GM23338 (cell line): ENCODE measurements around the gene SORCS2. TPM values are rescaled to one million over a fixed set of nuclear protein-coding genes. Genes with fewer than 3 reads are reported as not detected.

Experiments used
- ATAC-seq: fragments of 200-7000 bp; cut with Tn5 transposase; 3 replicates; pipeline ENCODE4 v1.9.1; 2020
- DNase-seq: peaks from one replicate; pipeline ENCODE4 v3.0.0-alpha.2; 2015; ENCODE audit warnings: low spot score
- H2AFZ ChIP-seq: fragments of 200-600 bp; sonication (generic); 2 replicates; pipeline ENCODE4 v1.8.0; 2016; ENCODE audit warnings: antibody characterized with exemption, mild to moderate bottlenecking, moderate library complexity
- H3F3A ChIP-seq: fragments of 200-600 bp; sonication (generic); replicated peaks from 2 replicates; pipeline ENCODE4 v1.8.0; 2017; ENCODE audit warnings: antibody characterized with exemption, mixed run types, low read depth
- H3K27ac ChIP-seq: fragments of 200-600 bp; sonication (generic); 2 replicates; pipeline ENCODE4 v1.6.1; 2016; ENCODE audit warnings: low read depth
- H3K27me3 ChIP-seq: fragments of 200-600 bp; sonication (generic); 2 replicates; pipeline ENCODE4 v1.8.0; 2016; ENCODE audit warnings: mild to moderate bottlenecking, mixed run types, moderate library complexity; ENCODE audit not compliant: insufficient read depth
- H3K36me3 ChIP-seq: fragments of 200-600 bp; sonication (generic); 2 replicates; pipeline ENCODE4 v1.8.0; 2016; ENCODE audit warnings: mild to moderate bottlenecking; ENCODE audit not compliant: insufficient read depth
- H3K4me1 ChIP-seq: fragments of 200-600 bp; sonication (generic); 2 replicates; pipeline ENCODE4 v1.8.0; 2016; ENCODE audit warnings: mild to moderate bottlenecking, moderate library complexity; ENCODE audit not compliant: insufficient read depth
- H3K4me2 ChIP-seq: fragments of 200-600 bp; sonication (generic); 2 replicates; pipeline ENCODE4 v1.7.1; 2017; ENCODE audit warnings: mixed run types
- H3K4me3 ChIP-seq: fragments of 200-600 bp; sonication (generic); 2 replicates; pipeline ENCODE4 v1.6.1; 2016; ENCODE audit warnings: mixed run types
- H3K79me2 ChIP-seq: fragments of 200-600 bp; sonication (generic); replicated peaks from 2 replicates; pipeline ENCODE4 v1.8.0; 2017; ENCODE audit warnings: mild to moderate bottlenecking; ENCODE audit not compliant: insufficient read depth
- H3K9me2 ChIP-seq: fragments of 200-600 bp; sonication (generic); 2 replicates; pipeline ENCODE4 v1.8.0; 2017; ENCODE audit not compliant: insufficient read depth
- H4K20me1 ChIP-seq: fragments of 200-600 bp; sonication (generic); replicated peaks from 2 replicates; pipeline ENCODE4 v1.8.0; 2017; ENCODE audit warnings: mild to moderate bottlenecking; ENCODE audit not compliant: insufficient read depth
- H3K27ac Mint-ChIP-seq: 2 replicates; pipeline ENCODE4 v1.8.0; 2020; ENCODE audit warnings: inconsistent platforms, mild to moderate bottlenecking, moderate library complexity, mixed read lengths
- H3K27me3 Mint-ChIP-seq: 3 replicates; pipeline ENCODE4 v1.8.0; 2022; ENCODE audit warnings: low read depth, mild to moderate bottlenecking, moderate library complexity, mixed read lengths, inconsistent platforms; ENCODE audit not compliant: insufficient read depth, poor library complexity
- H3K36me3 Mint-ChIP-seq: 3 replicates; pipeline ENCODE4 v1.8.0; 2021; ENCODE audit warnings: low read depth, mild to moderate bottlenecking, inconsistent platforms, moderate library complexity, mixed read lengths
- H3K4me1 Mint-ChIP-seq: 3 replicates; pipeline ENCODE4 v1.8.0; 2020; ENCODE audit warnings: mild to moderate bottlenecking, inconsistent platforms, mixed read lengths
- H3K4me3 Mint-ChIP-seq: 3 replicates; pipeline ENCODE4 v1.8.0; 2021; ENCODE audit warnings: moderate library complexity, mild to moderate bottlenecking, inconsistent platforms, mixed read lengths
- H3K9me3 Mint-ChIP-seq: 3 replicates; pipeline ENCODE4 v1.8.0; 2020; ENCODE audit warnings: moderate library complexity, mild to moderate bottlenecking, inconsistent platforms, mixed read lengths
- CREB1 ChIP-seq: fragments of 250-450 bp; sonication (Bioruptor Pico); IDR thresholded peaks from 2 replicates; pipeline ENCODE4 v1.5.0; 2020; ENCODE audit warnings: low read depth, mild to moderate bottlenecking, moderate library complexity
- EZH2 ChIP-seq: fragments of 200-600 bp; sonication (generic); IDR thresholded peaks from one replicate; pipeline ENCODE4 v1.8.0; 2017; ENCODE audit warnings: antibody characterized with exemption, mild to moderate bottlenecking, low read depth; ENCODE audit not compliant: unreplicated experiment
- EZH2phosphoT487 ChIP-seq: fragments of 200-600 bp; sonication (generic); IDR thresholded peaks from one replicate; pipeline ENCODE4 v1.8.1; 2018; ENCODE audit warnings: antibody characterized with exemption; ENCODE audit not compliant: unreplicated experiment
- JUNB ChIP-seq: IDR thresholded peaks from one replicate; pipeline ENCODE4 v1.6.1; 2016; ENCODE audit warnings: antibody characterized with exemption; ENCODE audit not compliant: unreplicated experiment
- NANOG ChIP-seq: IDR thresholded peaks from 2 replicates; pipeline ENCODE4 v1.6.1; 2016; ENCODE audit warnings: antibody characterized with exemption, borderline replicate concordance
- POLR2AphosphoS5 ChIP-seq: IDR thresholded peaks from 2 replicates; pipeline ENCODE4 v1.6.1; 2016; ENCODE audit warnings: antibody characterized with exemption, low read depth
- STAT1 ChIP-seq: IDR thresholded peaks from one replicate; pipeline ENCODE4 v1.6.1; 2016; ENCODE audit warnings: antibody characterized with exemption; ENCODE audit not compliant: unreplicated experiment
- ZNF114 ChIP-seq: fragments of 250-450 bp; sonication (Bioruptor Pico); IDR thresholded peaks from 2 replicates; pipeline ENCODE4 v1.5.0; 2020; ENCODE audit warnings: mild to moderate bottlenecking, moderate library complexity
- ZNF331 ChIP-seq: fragments of 250-450 bp; sonication (Bioruptor Pico); IDR thresholded peaks from 2 replicates; pipeline ENCODE4 v1.5.0; 2020; ENCODE audit warnings: low read depth, mild to moderate bottlenecking, moderate library complexity
- ZNF462 ChIP-seq: fragments of 250-450 bp; sonication (Bioruptor Pico); IDR thresholded peaks from 2 replicates; pipeline ENCODE4 v1.5.0; 2020; ENCODE audit warnings: mild to moderate bottlenecking, moderate library complexity
- polyA plus RNA-seq: library from polyadenylated mRNA; unstranded; fragments of >200 nt; fragmentation: Nextera tagmentation; extraction: Ambion mirVana; gene quantifications from 2 replicates; pipeline ENCODE4 v1.2.1, GENCODE V29; 2016
- total RNA-seq: library from RNA; depleted of rRNA; stranded (reverse); fragments of >200 nt; shearing (Covaris generic); gene quantifications from 2 replicates; pipeline ENCODE4 v1.2.3, GENCODE V29; 2014
- TF ChIP-seq, protein P1 (sequence below): IDR thresholded peaks from 2 replicates; pipeline ENCODE4 v1.6.1; 2016; ENCODE audit warnings: antibody characterized with exemption
- TF ChIP-seq, protein P2 (sequence below), 2 experiments: fragments of 200-600 bp in 1 of 2; sonication (generic) in 1 of 2; conservative IDR thresholded peaks; 2 replicates each; pipeline versions ENCODE4 v1.5.1 to v1.6.1; 2016 to 2017; ENCODE audit warnings: antibody characterized with exemption in 2 of 2, low read depth in 2 of 2, mild to moderate bottlenecking in 2 of 2, moderate library complexity in 1 of 2
- TF ChIP-seq, protein P3 (sequence below): IDR thresholded peaks from one replicate; pipeline ENCODE4 v1.6.1; 2018; ENCODE audit warnings: antibody characterized with exemption; ENCODE audit not compliant: unreplicated experiment

SORCS2 gene
- total and polyA plus RNA-seq, 2 experiments from 2014 or later: 0.47 to 2.4 TPM

DNA sequence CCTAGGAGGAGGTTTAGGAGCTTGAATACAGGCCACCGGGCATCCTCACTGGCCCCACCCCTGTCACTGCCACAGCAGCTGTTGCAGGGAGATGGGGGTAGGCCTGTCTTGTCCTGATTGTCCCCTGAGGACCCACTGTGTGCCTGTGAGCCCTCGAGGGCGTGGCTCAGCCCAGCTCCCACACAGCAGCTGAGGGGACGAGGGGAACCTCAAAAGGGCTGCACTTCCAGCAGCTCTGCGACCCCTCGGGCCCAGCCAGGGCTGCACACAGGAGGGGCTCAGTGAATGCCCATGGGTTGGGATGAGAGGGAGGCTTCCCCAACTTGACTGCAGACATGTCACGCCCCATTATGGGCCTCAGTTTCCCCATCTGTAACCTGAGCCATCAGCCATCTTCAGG, 521.4 kb downstream of the SORCS2 start:
- H3K36me3 ChIP-seq: no peaks in the 10 kb centered on the region
- Mint-ChIP-seq H3K36me3 (no peaks in the 10 kb centered on the region), H3K4me1 (0 out of 3 replicates have a peak, but pooled peaks cover 2% of the 10 kb centered on the region), H3K4me3 (no peak overlapping the region), H3K27me3 (peaks cover 6% of the 10 kb centered on the region), H3K9me3 (no peaks in the 10 kb centered on the region), H3K27ac (no peak overlapping the region)
- ATAC-seq: no peak
- no peaks in the 10 kb centered on the region for H3K79me2 ChIP-seq
- H3K27me3 ChIP-seq: no peaks in the 10 kb centered on the region
- H2AFZ ChIP-seq: no peak overlapping the region
- H3K9me2 ChIP-seq: no peaks in the 10 kb centered on the region
- H3K4me2 ChIP-seq: no peak overlapping the region
- no peak overlapping the region for H3K27ac ChIP-seq
- H3F3A ChIP-seq: no peaks in the 10 kb centered on the region
- no peaks in the 10 kb centered on the region; the same call in 1 of the 2 replicates for H3K4me1 ChIP-seq
- TF ChIP-seq, protein P1, sequence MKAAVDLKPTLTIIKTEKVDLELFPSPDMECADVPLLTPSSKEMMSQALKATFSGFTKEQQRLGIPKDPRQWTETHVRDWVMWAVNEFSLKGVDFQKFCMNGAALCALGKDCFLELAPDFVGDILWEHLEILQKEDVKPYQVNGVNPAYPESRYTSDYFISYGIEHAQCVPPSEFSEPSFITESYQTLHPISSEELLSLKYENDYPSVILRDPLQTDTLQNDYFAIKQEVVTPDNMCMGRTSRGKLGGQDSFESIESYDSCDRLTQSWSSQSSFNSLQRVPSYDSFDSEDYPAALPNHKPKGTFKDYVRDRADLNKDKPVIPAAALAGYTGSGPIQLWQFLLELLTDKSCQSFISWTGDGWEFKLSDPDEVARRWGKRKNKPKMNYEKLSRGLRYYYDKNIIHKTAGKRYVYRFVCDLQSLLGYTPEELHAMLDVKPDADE: no peak
- TF ChIP-seq, protein P2, sequence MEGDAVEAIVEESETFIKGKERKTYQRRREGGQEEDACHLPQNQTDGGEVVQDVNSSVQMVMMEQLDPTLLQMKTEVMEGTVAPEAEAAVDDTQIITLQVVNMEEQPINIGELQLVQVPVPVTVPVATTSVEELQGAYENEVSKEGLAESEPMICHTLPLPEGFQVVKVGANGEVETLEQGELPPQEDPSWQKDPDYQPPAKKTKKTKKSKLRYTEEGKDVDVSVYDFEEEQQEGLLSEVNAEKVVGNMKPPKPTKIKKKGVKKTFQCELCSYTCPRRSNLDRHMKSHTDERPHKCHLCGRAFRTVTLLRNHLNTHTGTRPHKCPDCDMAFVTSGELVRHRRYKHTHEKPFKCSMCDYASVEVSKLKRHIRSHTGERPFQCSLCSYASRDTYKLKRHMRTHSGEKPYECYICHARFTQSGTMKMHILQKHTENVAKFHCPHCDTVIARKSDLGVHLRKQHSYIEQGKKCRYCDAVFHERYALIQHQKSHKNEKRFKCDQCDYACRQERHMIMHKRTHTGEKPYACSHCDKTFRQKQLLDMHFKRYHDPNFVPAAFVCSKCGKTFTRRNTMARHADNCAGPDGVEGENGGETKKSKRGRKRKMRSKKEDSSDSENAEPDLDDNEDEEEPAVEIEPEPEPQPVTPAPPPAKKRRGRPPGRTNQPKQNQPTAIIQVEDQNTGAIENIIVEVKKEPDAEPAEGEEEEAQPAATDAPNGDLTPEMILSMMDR (conservative IDR thresholded peaks at IDR 0.05; ENCODE audit: low read depth in 2 of 2): no peak
- TF ChIP-seq EZH2phosphoT487 (no peak), ZNF114 (CRISPR knock-in tag) (no peak), POLR2AphosphoS5 (no peak), ZNF331 (CRISPR knock-in tag) (no peak), STAT1 (no peak), ZNF462 (CRISPR knock-in tag) (no peak), CREB1 (CRISPR knock-in tag) (no peak), EZH2 (no peak), JUNB (no peak), NANOG (no peak)
- TF ChIP-seq, protein P3, sequence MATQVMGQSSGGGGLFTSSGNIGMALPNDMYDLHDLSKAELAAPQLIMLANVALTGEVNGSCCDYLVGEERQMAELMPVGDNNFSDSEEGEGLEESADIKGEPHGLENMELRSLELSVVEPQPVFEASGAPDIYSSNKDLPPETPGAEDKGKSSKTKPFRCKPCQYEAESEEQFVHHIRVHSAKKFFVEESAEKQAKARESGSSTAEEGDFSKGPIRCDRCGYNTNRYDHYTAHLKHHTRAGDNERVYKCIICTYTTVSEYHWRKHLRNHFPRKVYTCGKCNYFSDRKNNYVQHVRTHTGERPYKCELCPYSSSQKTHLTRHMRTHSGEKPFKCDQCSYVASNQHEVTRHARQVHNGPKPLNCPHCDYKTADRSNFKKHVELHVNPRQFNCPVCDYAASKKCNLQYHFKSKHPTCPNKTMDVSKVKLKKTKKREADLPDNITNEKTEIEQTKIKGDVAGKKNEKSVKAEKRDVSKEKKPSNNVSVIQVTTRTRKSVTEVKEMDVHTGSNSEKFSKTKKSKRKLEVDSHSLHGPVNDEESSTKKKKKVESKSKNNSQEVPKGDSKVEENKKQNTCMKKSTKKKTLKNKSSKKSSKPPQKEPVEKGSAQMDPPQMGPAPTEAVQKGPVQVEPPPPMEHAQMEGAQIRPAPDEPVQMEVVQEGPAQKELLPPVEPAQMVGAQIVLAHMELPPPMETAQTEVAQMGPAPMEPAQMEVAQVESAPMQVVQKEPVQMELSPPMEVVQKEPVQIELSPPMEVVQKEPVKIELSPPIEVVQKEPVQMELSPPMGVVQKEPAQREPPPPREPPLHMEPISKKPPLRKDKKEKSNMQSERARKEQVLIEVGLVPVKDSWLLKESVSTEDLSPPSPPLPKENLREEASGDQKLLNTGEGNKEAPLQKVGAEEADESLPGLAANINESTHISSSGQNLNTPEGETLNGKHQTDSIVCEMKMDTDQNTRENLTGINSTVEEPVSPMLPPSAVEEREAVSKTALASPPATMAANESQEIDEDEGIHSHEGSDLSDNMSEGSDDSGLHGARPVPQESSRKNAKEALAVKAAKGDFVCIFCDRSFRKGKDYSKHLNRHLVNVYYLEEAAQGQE: no peak
- H4K20me1 ChIP-seq: no peaks in the 10 kb centered on the region
- H3K4me3 ChIP-seq: no peak overlapping the region
- DNase-seq: no peak
